ENCODE measurements around the gene NOS1AP. TPM values are rescaled to one million over a fixed set of nuclear protein-coding genes. Genes with fewer than 3 reads are reported as not detected.
A peak's percentile ranks its signal among the peaks of the same experiment; 100 is the strongest.

The NOS1AP gene
- polyA plus RNA-seq, 1 of the 3 experiments (the other 2 are of a cell fraction) = 0.03 TPM

GRCh38 chr1:162021124-162021523 lies 48.4 kb upstream of the NOS1AP start (continued):
- TF ChIP-seq CTCF (IDR thresholded peaks at IDR 0.05) (no peak), TAF1 (IDR thresholded peaks at IDR 0.05; ENCODE audit: borderline replicate concordance, low read depth, low read length) (no peak), PBX3 (IDR thresholded peaks at IDR 0.05) (no peak), USF2 (IDR thresholded peaks at IDR 0.05; ENCODE audit: borderline replicate concordance, low read depth, low read length) (no peak), FOXJ3 (CRISPR knock-in tag; IDR thresholded peaks at IDR 0.05) (no peak), MAX (IDR thresholded peaks at IDR 0.05; ENCODE audit: low read depth) (no peak), POLR2AphosphoS5 (IDR thresholded peaks at IDR 0.05; ENCODE audit: low read depth, low read length) (no peak)

- POLR2A ChIA-PET = no interaction called here
- peaks cover 14% of the 10 kb centered on the region for H3F3A ChIP-seq (replicated peaks; ENCODE audit: insufficient read depth)
- H3K9me2 ChIP-seq = no peaks in the 10 kb centered on the region
- H3K4me3 ChIP-seq (ENCODE audit: low read depth in 2 of 2, low read length in 1 of 2) = peak overlapping the region in 1 of 2 experiments; percentile 96; a peak in 2 of 4 replicates
- CTCF ChIA-PET = interaction anchor here (1.8 to 16.7 kb wide), 3 partner anchors 13 to 228 kb away, joined by 6 to 263 read pairs (median 55); no protein-coding TSS in a partner anchor
- TF ChIP-seq NFIC (IDR thresholded peaks at IDR 0.05; ENCODE audit: borderline replicate concordance) (no peak), ZBTB33 (IDR thresholded peaks at IDR 0.05; ENCODE audit: borderline replicate concordance, low read depth) (no peak), USF2 (IDR thresholded peaks at IDR 0.05; ENCODE audit: borderline replicate concordance, low read depth, low read length) (no peak), JUND (IDR thresholded peaks at IDR 0.05) (no peak), TEAD4 (IDR thresholded peaks at IDR 0.05; ENCODE audit: borderline replicate concordance, insufficient read depth) (no peak), TAF1 (IDR thresholded peaks at IDR 0.05; ENCODE audit: borderline replicate concordance, low read depth, low read length) (no peak), SMC3 (IDR thresholded peaks at IDR 0.05; ENCODE audit: low read depth, low read length) (no peak), REST (IDR thresholded peaks at IDR 0.05; ENCODE audit: low read depth, low read length) (no peak), TCF12 (IDR thresholded peaks at IDR 0.05) (no peak), FOXM1 (IDR thresholded peaks at IDR 0.05; ENCODE audit: low read depth) (no peak), EP300 (IDR thresholded peaks at IDR 0.05; ENCODE audit: borderline replicate concordance in 1 of 2, low read depth in 1 of 2, low read length in 1 of 2) (no peak), YY1 (IDR thresholded peaks at IDR 0.05; ENCODE audit: low read depth) (no peak), MXI1 (IDR thresholded peaks at IDR 0.05; ENCODE audit: low read depth, low read length) (no peak)
- no peaks in the 10 kb centered on the region for H3K79me2 ChIP-seq (ENCODE audit: insufficient read depth)
- H3K9ac ChIP-seq = no peak overlapping the region; the same call in 1 of the 2 replicates
- H3K4me1 ChIP-seq (ENCODE audit: control insufficient read depth in 1 of 2, insufficient read depth in 2 of 2, low read depth in 1 of 2, low read length in 1 of 2) = peaks cover 25 to 32% of the 10 kb centered on the region in 2 experiments
- no peak overlapping the region for H2AFZ ChIP-seq (ENCODE audit: low read depth)
- peak overlapping the region; percentile 91 for H3K4me2 ChIP-seq
- no peak overlapping the region for H3K27ac ChIP-seq (ENCODE audit: low read depth in 2 of 2, low read length in 1 of 2)
- 94% methylated on average over 9 of the region's 9 CpGs for WGBS (ENCODE audit: low lambda C conversion rate)
- no peaks in the 10 kb centered on the region for H3K9me3 ChIP-seq
- H4K20me1 ChIP-seq (ENCODE audit: insufficient read depth) = no peaks in the 10 kb centered on the region
- no peak for DNase-seq
- H3K36me3 ChIP-seq (replicated peaks in 1 of 2; ENCODE audit: control insufficient read depth in 1 of 2, insufficient read depth in 2 of 2, low read length in 1 of 2) = no peaks in the 10 kb centered on the region
- no peaks in the 10 kb centered on the region for H3K27me3 ChIP-seq (ENCODE audit: insufficient read depth)
Measured at GRCh38 chr1:162022626-162023025, 46.9 kb upstream of the NOS1AP start.

Measured in SK-N-SH (cell line).